HepG2 (cell line): ENCODE measurements around the gene OAS3. TPM values are rescaled to one million over a fixed set of nuclear protein-coding genes. Genes with fewer than 3 reads are reported as not detected.

Source experiments
- ATAC-seq: fragments of 200-7000 bp; cut with Tn5 transposase; 3 replicates; pipeline ENCODE4 v1.9.1; 2020; ENCODE audit warnings: mild to moderate bottlenecking, moderate library complexity
- BruUV-seq: library from RNA; stranded (reverse); fragments of 400-500 nt; replicated peaks from 2 replicates; lab custom pipeline; 2021; lab: Mats Ljungman, UMichigan
- CTCF ChIA-PET: fragments of 300-600 bp; formaldehyde crosslinking; extraction: SDS; loops from one replicate; lab custom pipeline; 2021; ENCODE audit warnings: low total read pairs, inconsistent platforms, low intra/inter-chr PET ratio; lab: Yijun Ruan, JAX
- POLR2A ChIA-PET: fragments of 350-600 bp; sonication (Branson Sonifier 250); formaldehyde crosslinking; loops from one replicate; lab custom pipeline; 2020; ENCODE audit warnings: antibody characterized with exemption, inconsistent platforms; lab: Yijun Ruan, JAX
- DNase-seq: peaks from one replicate; pipeline ENCODE4 v3.0.0-alpha.2; 2015; ENCODE audit warnings: low spot score
- FAIRE-seq: peaks from 3 replicates; lab custom pipeline; 2011; peaks lifted over from hg19 to GRCh38; lab: Jason Lieb, UNC
- H2AFZ ChIP-seq: one replicate; pipeline ENCODE4 v1.6.1; 2011; ENCODE audit warnings: low read length, inconsistent platforms
- H3K27ac ChIP-seq: fragments of 300-600 bp; 3 replicates; pipeline ENCODE4 v1.8.0; 2011; ENCODE audit warnings: mixed run types, mild to moderate bottlenecking, mixed read lengths, low read length, inconsistent platforms; ENCODE audit not compliant: insufficient read depth; ENCODE audit errors: extremely low read length
- H3K27me3 ChIP-seq, 2 experiments: fragments of 200-600 bp in 1 of 2; 2 replicates in 1 of 2; 3 replicates in 1 of 2; pipeline versions ENCODE4 v1.6.0 to v1.8.0; 2011; ENCODE audit warnings: low read length in 2 of 2, mild to moderate bottlenecking in 2 of 2, moderate library complexity in 2 of 2, inconsistent platforms in 1 of 2; ENCODE audit not compliant: insufficient read depth in 2 of 2, control insufficient read depth in 1 of 2
- H3K36me3 ChIP-seq, 2 experiments: fragments of 200-600 bp in 1 of 2; replicated peaks in 1 of 2; 2 replicates in 1 of 2; 3 replicates in 1 of 2; pipeline versions ENCODE4 v1.5.1 to v1.8.0; 2011; ENCODE audit warnings: low read length in 2 of 2, inconsistent platforms in 1 of 2; ENCODE audit not compliant: insufficient read depth in 2 of 2, control insufficient read depth in 1 of 2
- H3K4me1 ChIP-seq: 2 replicates; pipeline ENCODE4 v1.5.1; 2012; ENCODE audit warnings: low read length, inconsistent platforms; ENCODE audit not compliant: insufficient read depth
- H3K4me2 ChIP-seq: 2 replicates; pipeline ENCODE4 v1.6.0; 2011; ENCODE audit warnings: low read depth, low read length, inconsistent platforms
- H3K4me3 ChIP-seq, 3 experiments: fragments of 200-600 bp in 1 of 3; sonication (generic), shearing (Covaris generic) in 1 of 3; replicated peaks in 1 of 3; 2 replicates each; pipeline ENCODE4 v1.5.1; 2011 to 2016; ENCODE audit warnings: low read length in 3 of 3, inconsistent platforms in 2 of 3, low read depth in 2 of 3, mild to moderate bottlenecking in 2 of 3, control low read depth in 1 of 3, mixed read lengths in 1 of 3; ENCODE audit not compliant: insufficient read depth in 1 of 3
- H3K79me2 ChIP-seq: one replicate; pipeline ENCODE4 v1.6.1; 2011; ENCODE audit warnings: low read length, inconsistent platforms; ENCODE audit not compliant: insufficient read depth
- H3K9ac ChIP-seq: 2 replicates; pipeline ENCODE4 v1.6.0; 2011; ENCODE audit warnings: mild to moderate bottlenecking, low read depth, low read length, inconsistent platforms; ENCODE audit not compliant: insufficient read depth
- H3K9me3 ChIP-seq: 2 replicates; pipeline ENCODE4 v1.5.1; 2012; ENCODE audit warnings: mild to moderate bottlenecking, low read length
- H4K20me1 ChIP-seq: 2 replicates; pipeline ENCODE4 v1.6.0; 2011; ENCODE audit warnings: inconsistent platforms, mild to moderate bottlenecking, low read length, moderate library complexity; ENCODE audit not compliant: insufficient read depth
- JUNB ChIP-seq: sonication (generic); formaldehyde crosslinking; IDR thresholded peaks from 2 replicates; pipeline ENCODE4 v1.8.0; 2022; ENCODE audit warnings: missing genetic modification reagents, mild to moderate bottlenecking, borderline replicate concordance
- MLXIP ChIP-seq: sonication (generic); formaldehyde crosslinking; IDR thresholded peaks from 2 replicates; pipeline ENCODE4 v1.9.0; 2021; ENCODE audit warnings: missing genetic modification reagents, borderline replicate concordance
- NCOR1 ChIP-seq: fragments of 200-600 bp; sonication (generic); IDR thresholded peaks from 2 replicates; pipeline ENCODE4 v1.7.0; 2017; ENCODE audit warnings: antibody characterized with exemption, low read length, borderline replicate concordance
- TFAP4 ChIP-seq: sonication (generic); IDR thresholded peaks from 2 replicates; pipeline ENCODE4 v1.6.1; 2016; ENCODE audit warnings: low read depth, borderline replicate concordance
- ZBTB14 ChIP-seq: sonication (generic); formaldehyde crosslinking; IDR thresholded peaks from 2 replicates; pipeline ENCODE4 v1.4.0; 2020; ENCODE audit warnings: missing genetic modification reagents
- ZFYVE20 ChIP-seq: sonication (generic); formaldehyde crosslinking; IDR thresholded peaks from 2 replicates; pipeline ENCODE4 v1.8.0; 2023; ENCODE audit warnings: low read depth, mild to moderate bottlenecking, moderate library complexity, missing genetic modification reagents, borderline replicate concordance
- ZNF224 ChIP-seq: sonication (generic); formaldehyde crosslinking; IDR thresholded peaks from 2 replicates; pipeline ENCODE4 v1.5.0; 2020; ENCODE audit warnings: mild to moderate bottlenecking, missing genetic modification reagents
- ZNF282 ChIP-seq: fragments of 450-650 bp; IDR thresholded peaks from 2 replicates; pipeline ENCODE4 v1.6.1; 2018; ENCODE audit not compliant: partially characterized antibody
- ZNF317 ChIP-seq: sonication (generic); formaldehyde crosslinking; IDR thresholded peaks from 2 replicates; pipeline ENCODE4 v1.5.0; 2020; ENCODE audit warnings: mild to moderate bottlenecking, missing genetic modification reagents
- ZNF430 ChIP-seq: sonication (generic); formaldehyde crosslinking; IDR thresholded peaks from 2 replicates; pipeline ENCODE4 v1.9.0; 2021; ENCODE audit warnings: mild to moderate bottlenecking, missing genetic modification reagents
- ZNF503 ChIP-seq: sonication (generic); formaldehyde crosslinking; IDR thresholded peaks from 2 replicates; pipeline ENCODE4 v1.4.0; 2020; ENCODE audit warnings: missing genetic modification reagents
- ZNF709 ChIP-seq: sonication (generic); formaldehyde crosslinking; IDR thresholded peaks from 2 replicates; pipeline ENCODE4 v1.5.0; 2020; ENCODE audit warnings: mild to moderate bottlenecking, missing genetic modification reagents
- ZSCAN9 ChIP-seq: IDR thresholded peaks from 2 replicates; pipeline ENCODE4 v1.6.1; 2016; ENCODE audit warnings: borderline replicate concordance
- WGBS: methylation state at CpG from one replicate; pipeline ENCODE4 v1.1.6; 2017; ENCODE audit warnings: low lambda C conversion rate; 5-methylcytosine and 5-hydroxymethylcytosine counted together
- in situ Hi-C: cut with HindIII; loops from 2 replicates; pipeline ENCODE4 v1.10.0; 2017; ENCODE audit warnings: low pct_unique_long_range_greater_than_20kb; ENCODE audit not compliant: extremely low pct_ligation_motif_present
- intact Hi-C: fragments of 100-400 bp; cut with micrococcal nuclease; formaldehyde crosslinking; loops from one replicate; pipeline ENCODE4 v1.10.0; 2022; ENCODE audit not compliant: unreplicated experiment
- polyA plus RNA-seq, 8 experiments: library from polyadenylated mRNA; depleted of rRNA in 3 of 8; stranded (reverse) in 7 of 8; unstranded in 1 of 8; fragments of >200 nt; fragmentation: Illumina TruSeq in 4 of 8; extraction: Trizol in 4 of 8; gene quantifications; 2 replicates each; pipeline versions ENCODE4 v1.2.1 to v1.2.3, GENCODE V29; 2011 to 2016; ENCODE audit warnings: low read depth in 4 of 8, missing spikeins in 1 of 8, mixed read lengths in 1 of 8; ENCODE audit not compliant: insufficient read depth in 1 of 8
- total RNA-seq, 5 experiments: library from RNA; depleted of rRNA; stranded (reverse); fragments of >200 nt; fragmentation: Illumina TruSeq; extraction: Trizol; gene quantifications; 2 replicates each; pipeline ENCODE4 v1.2.3, GENCODE V29; 2016; ENCODE audit warnings: low read depth in 1 of 5

The OAS3 gene
- total and polyA plus RNA-seq, 2 of the 13 experiments (the other 11 are each of a cell fraction or from before 2014, with no cell fraction given): 4.8 to 10.5 TPM

GRCh38 chr12:112933129-112933505, 5.2 kb upstream of the OAS3 start:
- H3K4me2 ChIP-seq: no peak overlapping the region
- no peak overlapping the region for H3K27ac ChIP-seq
- H3K9ac ChIP-seq: no peak overlapping the region
- H2AFZ ChIP-seq: no peak overlapping the region
- DNase-seq: no peak
- no peak for ATAC-seq
- WGBS: 43% methylated on average over 2 of the region's 2 CpGs
- no peaks in the 10 kb centered on the region for H4K20me1 ChIP-seq
- no peak for FAIRE-seq
- in situ Hi-C loops (no loop called here), intact Hi-C loops (no loop called here)
- no peak overlapping the region for H3K4me3 ChIP-seq
- no peaks in the 10 kb centered on the region for H3K36me3 ChIP-seq
- peaks cover 18% of the 10 kb centered on the region for H3K4me1 ChIP-seq
- ChIA-PET POLR2A (no interaction called here), CTCF (no interaction called here)
- BruUV-seq: no TSS peak
- H3K27me3 ChIP-seq: no peaks in the 10 kb centered on the region; a peak in 1 of 5 replicates
- no peak for TF ChIP-seq ZNF224 (CRISPR knock-in tag)
- no peak for TF ChIP-seq MLXIP (CRISPR knock-in tag)
- TF ChIP-seq ZNF317: no peak
- TF ChIP-seq NCOR1: no peak
- no peak for TF ChIP-seq JUNB (CRISPR knock-in tag)
- no peak for TF ChIP-seq TFAP4
- TF ChIP-seq ZBTB14 (CRISPR knock-in tag): no peak
- no peak for TF ChIP-seq ZSCAN9
- TF ChIP-seq ZFYVE20 (CRISPR knock-in tag): no peak
- TF ChIP-seq ZNF430: no peak
- TF ChIP-seq ZNF503 (CRISPR knock-in tag): no peak
- TF ChIP-seq ZNF709 (CRISPR knock-in tag): no peak
- TF ChIP-seq ZNF282: no peak
- no peaks in the 10 kb centered on the region for H3K9me3 ChIP-seq
- H3K79me2 ChIP-seq: no peaks in the 10 kb centered on the region
